Activated CD4-positive, alpha-beta T cell treated with anti-CD3 and anti-CD28 coated beads for 36 hours (primary cell): ENCODE data around the gene NALF2. TPM values are rescaled to one million over a fixed set of nuclear protein-coding genes. Genes with fewer than 3 reads are reported as not detected.

Experiments
- total RNA-seq, 2 experiments: library from RNA; stranded (reverse); gene quantifications; one replicate each; pipeline ENCODE4 v1.2.3, GENCODE V29; 2021

Gene NALF2
- total RNA-seq, 2 experiments from 2014 or later, result 0.11 TPM

Other genes starting within 250 kb of the NALF2 start
- gene EDA, start 111.8 kb downstream of the NALF2 start, total RNA-seq, result 1 to 10 TPM in 1 of 2 experiments, under 1 TPM in 1; 0.73 to 1.1 TPM